Measurements from ENCODE around the gene EPB41L5.
"Not testable (repeated sequence)": the region's sequence is repeated elsewhere in the genome, so short reads cannot be mapped to it uniquely, and the experiment has no call there.

Gene EPB41L5

GRCh38 chr2:120100627-120101026 is 87.8 kb downstream of the EPB41L5 start:
- DNase-seq (ENCODE audit: low spot score): no peak

GRCh38 chr2:120103723-120104467 is 91.0 kb downstream of the EPB41L5 start:
- DNase-seq (ENCODE audit: low spot score): no peak

GRCh38 chr2:120104772-120105171 is 91.9 kb downstream of the EPB41L5 start:
- DNase-seq (ENCODE audit: low spot score): no peak

- DNase-seq (ENCODE audit: low spot score): no peak
Observed at GRCh38 chr2:120105360-120105759, 92.5 kb downstream of the EPB41L5 start.

GRCh38 chr2:120108049-120108448 is 95.2 kb downstream of the EPB41L5 start:
- DNase-seq (ENCODE audit: low spot score): no peak

- DNase-seq (ENCODE audit: low spot score): no peak
Observed at GRCh38 chr2:120108749-120109148, 95.9 kb downstream of the EPB41L5 start.

- no peak for DNase-seq (ENCODE audit: low spot score)
Observed at GRCh38 chr2:120109186-120110061, 96.5 kb downstream of the EPB41L5 start.

- DNase-seq (ENCODE audit: low spot score): no peak
Observed at GRCh38 chr2:120110062-120110362, 97.1 kb downstream of the EPB41L5 start.

- DNase-seq (ENCODE audit: low spot score): no peak
Observed at GRCh38 chr2:120110507-120110906, 97.6 kb downstream of the EPB41L5 start.

GRCh38 chr2:120111193-120111592 is 98.3 kb downstream of the EPB41L5 start:
- no peak for DNase-seq (ENCODE audit: low spot score)

GRCh38 chr2:120118018-120118417 is 105.1 kb downstream of the EPB41L5 start:
- DNase-seq (ENCODE audit: low spot score): no peak

GRCh38 chr2:120118471-120118870 is 105.6 kb downstream of the EPB41L5 start:
- DNase-seq (ENCODE audit: low spot score): no peak

GRCh38 chr2:120121337-120121736 is 108.5 kb downstream of the EPB41L5 start:
- DNase-seq (ENCODE audit: low spot score): not testable (repeated sequence)

- DNase-seq (ENCODE audit: low spot score): no peak
Observed at GRCh38 chr2:120123090-120123489, 110.2 kb downstream of the EPB41L5 start.

- DNase-seq (ENCODE audit: low spot score): no peak
Observed at GRCh38 chr2:120125195-120125594, 112.3 kb downstream of the EPB41L5 start.

GRCh38 chr2:120128216-120128615 is 115.3 kb downstream of the EPB41L5 start:
- DNase-seq (ENCODE audit: low spot score): no peak

- no peak for DNase-seq (ENCODE audit: low spot score)
Observed at GRCh38 chr2:120132190-120132589, 119.3 kb downstream of the EPB41L5 start.

GRCh38 chr2:120132691-120133090 is 119.8 kb downstream of the EPB41L5 start:
- DNase-seq (ENCODE audit: low spot score): no peak

GRCh38 chr2:120133572-120134244 is 120.8 kb downstream of the EPB41L5 start:
- no peak for DNase-seq (ENCODE audit: low spot score)

- DNase-seq (ENCODE audit: low spot score): no peak
Observed at GRCh38 chr2:120134263-120134662, 121.4 kb downstream of the EPB41L5 start.

- DNase-seq (ENCODE audit: low spot score): not testable (repeated sequence)
Observed at GRCh38 chr2:120135013-120135412, 122.1 kb downstream of the EPB41L5 start.

GRCh38 chr2:120140866-120141265 is 128.0 kb downstream of the EPB41L5 start:
- no peak for DNase-seq (ENCODE audit: low spot score)
